Neuronal stem cell (in vitro differentiated cells): ENCODE data around the gene RASGRF2.

Experiments
- DNase-seq: peaks from one replicate; pipeline ENCODE4 v3.0.0-alpha.2; 2013; ENCODE audit warnings: low spot score
- H2AFZ ChIP-seq: one replicate; pipeline ENCODE4 v1.6.1; 2013; ENCODE audit warnings: mild to moderate bottlenecking, low read length, inconsistent platforms
- H2AK5ac ChIP-seq: 2 replicates; pipeline ENCODE4 v1.6.1; 2013; ENCODE audit warnings: low read depth, mild to moderate bottlenecking, inconsistent platforms, low read length, moderate library complexity, mixed read lengths
- H2BK120ac ChIP-seq: 2 replicates; pipeline ENCODE4 v1.6.1; 2013; ENCODE audit warnings: low read depth, mild to moderate bottlenecking, inconsistent platforms, low read length, moderate library complexity, mixed read lengths
- H2BK12ac ChIP-seq: one replicate; pipeline ENCODE4 v1.6.1; 2013; ENCODE audit warnings: low read length, inconsistent platforms
- H2BK15ac ChIP-seq: 2 replicates; pipeline ENCODE4 v1.6.1; 2013; ENCODE audit warnings: mild to moderate bottlenecking, low read length, inconsistent platforms, mixed read lengths
- H2BK5ac ChIP-seq: one replicate; pipeline ENCODE4 v1.6.1; 2013; ENCODE audit warnings: inconsistent platforms, mild to moderate bottlenecking, low read length, moderate library complexity
- H3K14ac ChIP-seq: one replicate; pipeline ENCODE4 v1.6.1; 2013; ENCODE audit warnings: low read length, inconsistent platforms
- H3K18ac ChIP-seq: 2 replicates; pipeline ENCODE4 v1.6.1; 2013; ENCODE audit warnings: low read length, inconsistent platforms
- H3K23ac ChIP-seq: 2 replicates; pipeline ENCODE4 v1.6.1; 2013; ENCODE audit warnings: low read depth, mild to moderate bottlenecking, mixed read lengths, low read length, inconsistent platforms; ENCODE audit not compliant: poor library complexity
- H3K27ac ChIP-seq: replicated peaks from 3 replicates; pipeline ENCODE4 v1.5.1; 2013; ENCODE audit warnings: low read length, inconsistent platforms
- H3K27me3 ChIP-seq, 3 experiments: 2 replicates each; pipeline ENCODE4 v1.6.1; 2013; ENCODE audit warnings: low read length in 3 of 3, mild to moderate bottlenecking in 2 of 3, inconsistent platforms in 1 of 3, low read depth in 1 of 3, mixed read lengths in 1 of 3, moderate library complexity in 1 of 3; ENCODE audit not compliant: control insufficient read depth in 3 of 3, insufficient read depth in 3 of 3
- H3K36me3 ChIP-seq, 2 donors: replicated peaks in 1 of 2; 2 replicates each; pipeline ENCODE4 v1.6.1; 2013; ENCODE audit warnings: low read length in 2 of 2; ENCODE audit not compliant: control insufficient read depth in 2 of 2, insufficient read depth in 2 of 2
- H3K4ac ChIP-seq: 2 replicates; pipeline ENCODE4 v1.6.1; 2013; ENCODE audit warnings: inconsistent platforms, mild to moderate bottlenecking, low read length, moderate library complexity
- H3K4me1 ChIP-seq, 2 donors: 1 replicate in 1 of 2; 2 replicates in 1 of 2; pipeline ENCODE4 v1.6.1; 2013; ENCODE audit warnings: low read length in 2 of 2, low read depth in 1 of 2; ENCODE audit not compliant: control insufficient read depth in 2 of 2, insufficient read depth in 1 of 2
- H3K4me2 ChIP-seq: one replicate; pipeline ENCODE4 v1.6.1; 2013; ENCODE audit warnings: mild to moderate bottlenecking, low read length, inconsistent platforms; ENCODE audit not compliant: insufficient read depth, poor library complexity, severe bottlenecking
- H3K4me3 ChIP-seq, 2 donors: 2 replicates each; pipeline ENCODE4 v1.5.1; 2013; ENCODE audit warnings: low read length in 2 of 2, mild to moderate bottlenecking in 2 of 2, inconsistent platforms in 1 of 2, moderate library complexity in 1 of 2
- H3K79me1 ChIP-seq: one replicate; pipeline ENCODE4 v1.6.1; 2013; ENCODE audit warnings: low read depth, mild to moderate bottlenecking, inconsistent platforms, low read length, moderate library complexity
- H3K9ac ChIP-seq: one replicate; pipeline ENCODE4 v1.6.1; 2013; ENCODE audit warnings: mild to moderate bottlenecking, low read depth, low read length, inconsistent platforms; ENCODE audit not compliant: poor library complexity
- H3K9me3 ChIP-seq, 2 donors: replicated peaks in 1 of 2; 2 replicates each; pipeline versions ENCODE3 to v1.6.1; 2013; ENCODE audit warnings: low read length in 2 of 2, mild to moderate bottlenecking in 2 of 2, inconsistent platforms in 1 of 2, low read depth in 1 of 2, mixed read lengths in 1 of 2, moderate library complexity in 1 of 2; ENCODE audit not compliant: control insufficient read depth in 2 of 2, insufficient read depth in 1 of 2
- H4K8ac ChIP-seq: one replicate; pipeline ENCODE4 v1.6.1; 2013; ENCODE audit warnings: low read depth, mild to moderate bottlenecking, inconsistent platforms, low read length, moderate library complexity
- H4K91ac ChIP-seq: one replicate; pipeline ENCODE4 v1.6.1; 2013; ENCODE audit warnings: low read length, low read depth, mild to moderate bottlenecking, inconsistent platforms; ENCODE audit not compliant: poor library complexity
- WGBS, 2 donors: extraction: QIAGEN DNeasy Blood & Tissue Kit; methylation state at CpG; one replicate each; pipeline ENCODE4 v1.1.7; 2013; ENCODE audit warnings: missing lambda C conversion rate in 2 of 2, mixed read lengths in 1 of 2; ENCODE audit not compliant: insufficient read length in 2 of 2, insufficient replicate concordance in 1 of 2; ENCODE audit errors: extremely low coverage in 2 of 2; 5-methylcytosine and 5-hydroxymethylcytosine counted together

The RASGRF2 gene

GRCh38 chr5:80941496-80941895, 18.7 kb upstream of the RASGRF2 start:
- Histone ChIP-seq H3K27me3 (no peaks in the 10 kb centered on the region), H3K14ac (no peak overlapping the region), H3K23ac (no peak overlapping the region), H3K4me1 (no peaks in the 10 kb centered on the region), H3K9me3 (no peaks in the 10 kb centered on the region), H4K8ac (no peak overlapping the region), H2BK12ac (no peak overlapping the region), H2BK5ac (no peak overlapping the region), H3K18ac (no peak overlapping the region), H2BK120ac (no peak overlapping the region), H2AFZ (no peak overlapping the region), H3K27ac (no peak overlapping the region), H3K79me1 (no peaks in the 10 kb centered on the region), H2AK5ac (no peak overlapping the region), H2BK15ac (no peak overlapping the region), H4K91ac (no peak overlapping the region), H3K9ac (no peak overlapping the region), H3K4me2 (no peak overlapping the region), H3K4ac (no peak overlapping the region), H3K4me3 (no peak overlapping the region), H3K36me3 (no peaks in the 10 kb centered on the region)
- no CpG with 5 or more reads among the region's 1 CpG for WGBS, 2 donors
- no peak for DNase-seq

DNA sequence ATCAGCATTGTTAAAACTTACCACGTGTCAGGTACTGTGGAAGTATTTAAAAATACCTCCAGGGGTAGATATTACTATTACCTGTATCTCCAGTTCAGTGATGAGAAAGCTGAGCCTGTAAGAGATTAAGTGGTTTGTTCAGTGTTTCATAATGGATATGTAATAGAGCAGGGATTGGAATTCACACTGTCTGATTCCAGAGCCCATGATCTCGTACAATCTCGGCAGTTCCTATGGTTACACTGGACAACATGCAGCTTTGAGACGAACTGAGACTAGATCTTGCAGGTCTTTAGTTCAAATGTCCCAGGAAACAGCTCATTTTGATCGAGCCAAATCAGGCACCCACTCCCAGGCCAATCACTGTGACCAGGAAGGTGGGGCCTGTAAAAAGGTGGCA, 8.8 kb upstream of the RASGRF2 start:
- no peak overlapping the region for H4K91ac ChIP-seq
- H3K36me3 ChIP-seq, result no peaks in the 10 kb centered on the region
- H3K4ac ChIP-seq, result no peak overlapping the region
- H3K4me2 ChIP-seq, result no peak overlapping the region
- H2BK15ac ChIP-seq, result no peak overlapping the region
- no peak overlapping the region for H3K23ac ChIP-seq
- no peak overlapping the region for H3K14ac ChIP-seq
- no peak overlapping the region for H2AK5ac ChIP-seq
- H3K4me1 ChIP-seq, result no peaks in the 10 kb centered on the region
- no peak overlapping the region for H2BK12ac ChIP-seq
- no peak overlapping the region for H2BK5ac ChIP-seq
- no peak overlapping the region for H2AFZ ChIP-seq
- H4K8ac ChIP-seq, result no peak overlapping the region
- H3K9me3 ChIP-seq, result no peaks in the 10 kb centered on the region
- no peak overlapping the region for H3K27ac ChIP-seq
- WGBS, 2 donors, result no CpG with 5 or more reads among the region's 5 CpGs
- H3K27me3 ChIP-seq, result peaks cover 0 to 20% (median 0%) of the 10 kb centered on the region in 3 experiments
- no peak for DNase-seq
- H3K4me3 ChIP-seq, result peak overlapping the region in 1 of 2 donors; percentile 18
- H3K9ac ChIP-seq, result no peak overlapping the region
- H3K79me1 ChIP-seq, result no peaks in the 10 kb centered on the region
- no peak overlapping the region for H2BK120ac ChIP-seq
- no peak overlapping the region for H3K18ac ChIP-seq

- Histone ChIP-seq H3K4me1 (peaks cover 0 to 2% of the 10 kb centered on the region in 2 donors), H3K4ac (no peak overlapping the region), H4K8ac (no peak overlapping the region), H3K27ac (no peak overlapping the region), H4K91ac (no peak overlapping the region), H2AFZ (no peak overlapping the region), H3K4me3 (no peak overlapping the region), H3K27me3 (peaks cover 0 to 42% (median 5%) of the 10 kb centered on the region in 3 experiments), H2BK15ac (no peak overlapping the region), H3K79me1 (no peaks in the 10 kb centered on the region), H3K14ac (no peak overlapping the region), H3K23ac (no peak overlapping the region), H3K9me3 (no peaks in the 10 kb centered on the region), H2BK5ac (no peak overlapping the region), H2BK120ac (no peak overlapping the region), H3K36me3 (no peaks in the 10 kb centered on the region), H2AK5ac (no peak overlapping the region), H3K4me2 (no peak overlapping the region), H3K9ac (no peak overlapping the region), H3K18ac (no peak overlapping the region), H2BK12ac (no peak overlapping the region)
- WGBS, 2 donors, result no CpG with 5 or more reads among the region's 5 CpGs
- DNase-seq, result no peak
Observed at GRCh38 chr5:80953587-80953986, 6.6 kb upstream of the RASGRF2 start.

GRCh38 chr5:80955082-80955590, 5.0 kb upstream of the RASGRF2 start:
- Histone ChIP-seq H2BK120ac (no peak overlapping the region), H3K4me3 (no peak overlapping the region), H3K4me2 (no peak overlapping the region), H2AK5ac (no peak overlapping the region), H3K23ac (no peak overlapping the region), H3K9ac (no peak overlapping the region), H2BK15ac (no peak overlapping the region), H3K27me3 (peaks cover 5 to 57% (median 18%) of the 10 kb centered on the region in 3 experiments), H3K27ac (no peak overlapping the region), H2BK12ac (no peak overlapping the region), H4K91ac (no peak overlapping the region), H3K36me3 (no peaks in the 10 kb centered on the region), H4K8ac (no peak overlapping the region), H2BK5ac (no peak overlapping the region), H3K9me3 (no peaks in the 10 kb centered on the region), H3K4me1 (peaks cover 2 to 5% of the 10 kb centered on the region in 2 donors), H3K4ac (no peak overlapping the region), H3K79me1 (no peaks in the 10 kb centered on the region), H3K18ac (no peak overlapping the region), H3K14ac (no peak overlapping the region), H2AFZ (no peak overlapping the region)
- no CpG with 5 or more reads among the region's 2 CpGs for WGBS, 2 donors
- no peak for DNase-seq
